Measurements from ENCODE around the gene MRPS26. TPM values are rescaled to one million over a fixed set of nuclear protein-coding genes. Genes with fewer than 3 reads are reported as not detected.

The MRPS26 gene
- total and polyA plus RNA-seq, 2 of the 13 experiments (the other 11 are each of a cell fraction or from before 2014, with no cell fraction given): 89.8 to 187 TPM

DNA sequence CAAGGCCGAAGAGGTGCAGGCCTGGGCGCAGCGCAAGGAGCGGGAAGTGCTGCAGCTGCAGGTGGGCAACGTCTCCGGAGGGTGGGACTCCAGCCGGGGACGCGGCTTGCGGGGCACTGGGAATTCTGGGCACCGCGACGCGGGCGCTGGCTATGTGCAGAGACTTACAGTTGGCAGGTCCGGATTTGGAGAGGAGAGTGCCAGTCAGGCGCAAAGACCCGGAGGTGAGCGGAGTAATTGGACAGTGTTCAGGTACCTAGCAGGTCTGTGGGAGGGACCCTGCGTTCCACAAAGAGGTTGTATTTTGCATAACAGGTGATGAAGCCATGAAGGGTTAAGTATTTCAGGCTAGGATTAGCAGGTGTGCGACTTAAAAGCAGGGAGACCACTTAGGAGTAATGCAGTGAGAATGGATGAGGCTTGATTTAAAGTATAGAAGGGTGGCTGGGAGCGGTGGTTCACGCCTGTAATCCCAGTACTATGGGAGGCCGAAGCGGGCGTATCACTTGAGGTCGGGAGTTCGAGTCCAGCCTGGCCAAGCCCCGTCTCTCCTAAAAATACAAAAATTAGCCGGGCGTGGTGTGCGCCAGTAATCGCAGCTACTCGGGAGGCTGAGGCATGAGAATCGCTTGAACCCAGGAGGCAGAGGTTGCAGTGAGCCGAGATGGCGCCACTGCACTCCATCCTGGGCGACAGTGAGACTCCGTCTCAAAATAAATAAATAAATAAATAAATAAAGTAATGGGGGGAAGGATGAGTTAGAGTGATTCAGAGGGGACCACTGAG is 1.0 kb downstream of the MRPS26 start (continued):
- TF ChIP-seq HNF4A (CRISPR knock-in tag; IDR thresholded peaks at IDR 0.05) (no peak), CENPX (CRISPR knock-in tag; IDR thresholded peaks at IDR 0.05) (no peak), U2AF2 (IDR thresholded peaks at IDR 0.05; ENCODE audit: low read depth, low read length) (no peak), HDAC1 (CRISPR knock-in tag; IDR thresholded peaks at IDR 0.05) (0 out of 2 replicates have a peak, but pooled peaks have one; percentile 33), ZNF30 (CRISPR knock-in tag; IDR thresholded peaks at IDR 0.05) (peak; percentile 43; the same call in 1 of the 2 replicates), ZNF432 (CRISPR knock-in tag; IDR thresholded peaks at IDR 0.05; ENCODE audit: borderline replicate concordance) (no peak), ZNF264 (CRISPR knock-in tag; IDR thresholded peaks at IDR 0.05) (peak; percentile 35; the same call in 1 of the 2 replicates), ZSCAN12 (CRISPR knock-in tag; IDR thresholded peaks at IDR 0.05) (no peak; the same call in 1 of the 2 replicates), GZF1 (CRISPR knock-in tag; IDR thresholded peaks at IDR 0.05) (no peak), PHF20 (CRISPR knock-in tag; IDR thresholded peaks at IDR 0.05) (no peak), SPEN (CRISPR knock-in tag; IDR thresholded peaks at IDR 0.05; ENCODE audit: low read depth) (no peak), DNMT1 (CRISPR knock-in tag; IDR thresholded peaks at IDR 0.05) (no peak), TCF7 (IDR thresholded peaks at IDR 0.05; ENCODE audit: low read depth) (no peak), TBX3 (IDR thresholded peaks at IDR 0.05; ENCODE audit: borderline replicate concordance) (no peak; the same call in 1 of the 2 replicates), MLLT10 (CRISPR knock-in tag; IDR thresholded peaks at IDR 0.05) (no peak), PHB2 (IDR thresholded peaks at IDR 0.05; ENCODE audit: partially characterized antibody) (no peak), FOXO1 (CRISPR knock-in tag; IDR thresholded peaks at IDR 0.05) (no peak), CHD4 (IDR thresholded peaks at IDR 0.05; ENCODE audit: borderline replicate concordance, low read length) (no peak), SMAD9 (CRISPR knock-in tag; IDR thresholded peaks at IDR 0.05) (no peak)
- TF ChIP-seq, protein P1, sequence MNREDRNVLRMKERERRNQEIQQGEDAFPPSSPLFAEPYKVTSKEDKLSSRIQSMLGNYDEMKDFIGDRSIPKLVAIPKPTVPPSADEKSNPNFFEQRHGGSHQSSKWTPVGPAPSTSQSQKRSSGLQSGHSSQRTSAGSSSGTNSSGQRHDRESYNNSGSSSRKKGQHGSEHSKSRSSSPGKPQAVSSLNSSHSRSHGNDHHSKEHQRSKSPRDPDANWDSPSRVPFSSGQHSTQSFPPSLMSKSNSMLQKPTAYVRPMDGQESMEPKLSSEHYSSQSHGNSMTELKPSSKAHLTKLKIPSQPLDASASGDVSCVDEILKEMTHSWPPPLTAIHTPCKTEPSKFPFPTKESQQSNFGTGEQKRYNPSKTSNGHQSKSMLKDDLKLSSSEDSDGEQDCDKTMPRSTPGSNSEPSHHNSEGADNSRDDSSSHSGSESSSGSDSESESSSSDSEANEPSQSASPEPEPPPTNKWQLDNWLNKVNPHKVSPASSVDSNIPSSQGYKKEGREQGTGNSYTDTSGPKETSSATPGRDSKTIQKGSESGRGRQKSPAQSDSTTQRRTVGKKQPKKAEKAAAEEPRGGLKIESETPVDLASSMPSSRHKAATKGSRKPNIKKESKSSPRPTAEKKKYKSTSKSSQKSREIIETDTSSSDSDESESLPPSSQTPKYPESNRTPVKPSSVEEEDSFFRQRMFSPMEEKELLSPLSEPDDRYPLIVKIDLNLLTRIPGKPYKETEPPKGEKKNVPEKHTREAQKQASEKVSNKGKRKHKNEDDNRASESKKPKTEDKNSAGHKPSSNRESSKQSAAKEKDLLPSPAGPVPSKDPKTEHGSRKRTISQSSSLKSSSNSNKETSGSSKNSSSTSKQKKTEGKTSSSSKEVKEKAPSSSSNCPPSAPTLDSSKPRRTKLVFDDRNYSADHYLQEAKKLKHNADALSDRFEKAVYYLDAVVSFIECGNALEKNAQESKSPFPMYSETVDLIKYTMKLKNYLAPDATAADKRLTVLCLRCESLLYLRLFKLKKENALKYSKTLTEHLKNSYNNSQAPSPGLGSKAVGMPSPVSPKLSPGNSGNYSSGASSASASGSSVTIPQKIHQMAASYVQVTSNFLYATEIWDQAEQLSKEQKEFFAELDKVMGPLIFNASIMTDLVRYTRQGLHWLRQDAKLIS (CRISPR knock-in tag; IDR thresholded peaks at IDR 0.05): no peak
- TF ChIP-seq, protein P2, sequence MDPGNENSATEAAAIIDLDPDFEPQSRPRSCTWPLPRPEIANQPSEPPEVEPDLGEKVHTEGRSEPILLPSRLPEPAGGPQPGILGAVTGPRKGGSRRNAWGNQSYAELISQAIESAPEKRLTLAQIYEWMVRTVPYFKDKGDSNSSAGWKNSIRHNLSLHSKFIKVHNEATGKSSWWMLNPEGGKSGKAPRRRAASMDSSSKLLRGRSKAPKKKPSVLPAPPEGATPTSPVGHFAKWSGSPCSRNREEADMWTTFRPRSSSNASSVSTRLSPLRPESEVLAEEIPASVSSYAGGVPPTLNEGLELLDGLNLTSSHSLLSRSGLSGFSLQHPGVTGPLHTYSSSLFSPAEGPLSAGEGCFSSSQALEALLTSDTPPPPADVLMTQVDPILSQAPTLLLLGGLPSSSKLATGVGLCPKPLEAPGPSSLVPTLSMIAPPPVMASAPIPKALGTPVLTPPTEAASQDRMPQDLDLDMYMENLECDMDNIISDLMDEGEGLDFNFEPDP (CRISPR knock-in tag; conservative IDR thresholded peaks at IDR 0.05): no peak
- TF ChIP-seq, protein P3, sequence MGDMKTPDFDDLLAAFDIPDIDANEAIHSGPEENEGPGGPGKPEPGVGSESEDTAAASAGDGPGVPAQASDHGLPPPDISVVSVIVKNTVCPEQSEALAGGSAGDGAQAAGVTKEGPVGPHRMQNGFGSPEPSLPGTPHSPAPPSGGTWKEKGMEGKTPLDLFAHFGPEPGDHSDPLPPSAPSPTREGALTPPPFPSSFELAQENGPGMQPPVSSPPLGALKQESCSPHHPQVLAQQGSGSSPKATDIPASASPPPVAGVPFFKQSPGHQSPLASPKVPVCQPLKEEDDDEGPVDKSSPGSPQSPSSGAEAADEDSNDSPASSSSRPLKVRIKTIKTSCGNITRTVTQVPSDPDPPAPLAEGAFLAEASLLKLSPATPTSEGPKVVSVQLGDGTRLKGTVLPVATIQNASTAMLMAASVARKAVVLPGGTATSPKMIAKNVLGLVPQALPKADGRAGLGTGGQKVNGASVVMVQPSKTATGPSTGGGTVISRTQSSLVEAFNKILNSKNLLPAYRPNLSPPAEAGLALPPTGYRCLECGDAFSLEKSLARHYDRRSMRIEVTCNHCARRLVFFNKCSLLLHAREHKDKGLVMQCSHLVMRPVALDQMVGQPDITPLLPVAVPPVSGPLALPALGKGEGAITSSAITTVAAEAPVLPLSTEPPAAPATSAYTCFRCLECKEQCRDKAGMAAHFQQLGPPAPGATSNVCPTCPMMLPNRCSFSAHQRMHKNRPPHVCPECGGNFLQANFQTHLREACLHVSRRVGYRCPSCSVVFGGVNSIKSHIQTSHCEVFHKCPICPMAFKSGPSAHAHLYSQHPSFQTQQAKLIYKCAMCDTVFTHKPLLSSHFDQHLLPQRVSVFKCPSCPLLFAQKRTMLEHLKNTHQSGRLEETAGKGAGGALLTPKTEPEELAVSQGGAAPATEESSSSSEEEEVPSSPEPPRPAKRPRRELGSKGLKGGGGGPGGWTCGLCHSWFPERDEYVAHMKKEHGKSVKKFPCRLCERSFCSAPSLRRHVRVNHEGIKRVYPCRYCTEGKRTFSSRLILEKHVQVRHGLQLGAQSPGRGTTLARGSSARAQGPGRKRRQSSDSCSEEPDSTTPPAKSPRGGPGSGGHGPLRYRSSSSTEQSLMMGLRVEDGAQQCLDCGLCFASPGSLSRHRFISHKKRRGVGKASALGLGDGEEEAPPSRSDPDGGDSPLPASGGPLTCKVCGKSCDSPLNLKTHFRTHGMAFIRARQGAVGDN (CRISPR knock-in tag; IDR thresholded peaks at IDR 0.05): no peak
